ENCODE data around the gene RETREG1. TPM values are rescaled to one million over a fixed set of nuclear protein-coding genes. Genes with fewer than 3 reads are reported as not detected.

Gene RETREG1
- total and polyA plus RNA-seq, 2 of the 13 experiments (the other 11 are each of a cell fraction or from before 2014, with no cell fraction given) = 0.07 TPM; not detected in 1

- H3K4me3 ChIP-seq (replicated peaks in 1 of 3; ENCODE audit: insufficient read depth in 1 of 3, low read depth in 2 of 3, low read length in 3 of 3) = no peak overlapping the region
- in situ Hi-C loops (cut with HindIII; ENCODE audit: extremely low pct_ligation_motif_present, low pct_unique_long_range_greater_than_20kb) = loop anchor here (5.0 kb wide), 1 partner anchor 297 kb away; no protein-coding TSS in a partner anchor
- H3K27me3 ChIP-seq (ENCODE audit: control insufficient read depth in 1 of 2, insufficient read depth in 2 of 2, low read length in 2 of 2) = no peaks in the 10 kb centered on the region
- no peak overlapping the region for H3K4me2 ChIP-seq (ENCODE audit: low read depth, low read length)
- no peak overlapping the region for H2AFZ ChIP-seq (ENCODE audit: low read length)
- no TSS peak for BruUV-seq (replicated peaks)
- peaks cover 34% of the 10 kb centered on the region for H3K79me2 ChIP-seq (ENCODE audit: insufficient read depth, low read length)
- no peak overlapping the region for H3K27ac ChIP-seq (ENCODE audit: extremely low read length, insufficient read depth, low read length)
- no peak overlapping the region for H3K9ac ChIP-seq (ENCODE audit: insufficient read depth, low read depth, low read length)
- intact Hi-C loops (cut with micrococcal nuclease; ENCODE audit: unreplicated experiment) = no loop called here
- POLR2A ChIA-PET = no interaction called here
- H3K36me3 ChIP-seq (replicated peaks in 1 of 2; ENCODE audit: control insufficient read depth in 1 of 2, insufficient read depth in 2 of 2, low read length in 2 of 2) = peaks cover 21 to 72% of the 10 kb centered on the region in 2 experiments
- no peaks in the 10 kb centered on the region for H3K9me3 ChIP-seq (ENCODE audit: low read length)
- TF ChIP-seq IRX3 (CRISPR knock-in tag; IDR thresholded peaks at IDR 0.05; ENCODE audit: borderline replicate concordance, low read depth) (no peak), ZNF564 (CRISPR knock-in tag; IDR thresholded peaks at IDR 0.05) (no peak)
- TF ChIP-seq, protein P1, sequence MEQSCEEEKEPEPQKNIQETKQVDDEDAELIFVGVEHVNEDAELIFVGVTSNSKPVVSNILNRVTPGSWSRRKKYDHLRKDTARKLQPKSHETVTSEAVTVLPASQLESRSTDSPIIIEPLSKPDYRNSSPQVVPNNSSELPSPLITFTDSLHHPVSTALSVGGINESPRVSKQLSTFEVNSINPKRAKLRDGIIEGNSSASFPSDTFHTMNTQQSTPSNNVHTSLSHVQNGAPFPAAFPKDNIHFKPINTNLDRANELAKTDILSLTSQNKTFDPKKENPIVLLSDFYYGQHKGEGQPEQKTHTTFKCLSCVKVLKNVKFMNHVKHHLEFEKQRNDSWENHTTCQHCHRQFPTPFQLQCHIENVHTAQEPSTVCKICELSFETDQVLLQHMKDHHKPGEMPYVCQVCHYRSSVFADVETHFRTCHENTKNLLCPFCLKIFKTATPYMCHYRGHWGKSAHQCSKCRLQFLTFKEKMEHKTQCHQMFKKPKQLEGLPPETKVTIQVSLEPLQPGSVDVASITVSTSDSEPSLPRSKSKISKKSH (CRISPR knock-in tag; IDR thresholded peaks at IDR 0.05; ENCODE audit: borderline replicate concordance) = no peak
- TF ChIP-seq, protein P2, sequence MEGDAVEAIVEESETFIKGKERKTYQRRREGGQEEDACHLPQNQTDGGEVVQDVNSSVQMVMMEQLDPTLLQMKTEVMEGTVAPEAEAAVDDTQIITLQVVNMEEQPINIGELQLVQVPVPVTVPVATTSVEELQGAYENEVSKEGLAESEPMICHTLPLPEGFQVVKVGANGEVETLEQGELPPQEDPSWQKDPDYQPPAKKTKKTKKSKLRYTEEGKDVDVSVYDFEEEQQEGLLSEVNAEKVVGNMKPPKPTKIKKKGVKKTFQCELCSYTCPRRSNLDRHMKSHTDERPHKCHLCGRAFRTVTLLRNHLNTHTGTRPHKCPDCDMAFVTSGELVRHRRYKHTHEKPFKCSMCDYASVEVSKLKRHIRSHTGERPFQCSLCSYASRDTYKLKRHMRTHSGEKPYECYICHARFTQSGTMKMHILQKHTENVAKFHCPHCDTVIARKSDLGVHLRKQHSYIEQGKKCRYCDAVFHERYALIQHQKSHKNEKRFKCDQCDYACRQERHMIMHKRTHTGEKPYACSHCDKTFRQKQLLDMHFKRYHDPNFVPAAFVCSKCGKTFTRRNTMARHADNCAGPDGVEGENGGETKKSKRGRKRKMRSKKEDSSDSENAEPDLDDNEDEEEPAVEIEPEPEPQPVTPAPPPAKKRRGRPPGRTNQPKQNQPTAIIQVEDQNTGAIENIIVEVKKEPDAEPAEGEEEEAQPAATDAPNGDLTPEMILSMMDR (CRISPR knock-in tag; IDR thresholded peaks at IDR 0.05) = no peak
- TF ChIP-seq, protein P3, sequence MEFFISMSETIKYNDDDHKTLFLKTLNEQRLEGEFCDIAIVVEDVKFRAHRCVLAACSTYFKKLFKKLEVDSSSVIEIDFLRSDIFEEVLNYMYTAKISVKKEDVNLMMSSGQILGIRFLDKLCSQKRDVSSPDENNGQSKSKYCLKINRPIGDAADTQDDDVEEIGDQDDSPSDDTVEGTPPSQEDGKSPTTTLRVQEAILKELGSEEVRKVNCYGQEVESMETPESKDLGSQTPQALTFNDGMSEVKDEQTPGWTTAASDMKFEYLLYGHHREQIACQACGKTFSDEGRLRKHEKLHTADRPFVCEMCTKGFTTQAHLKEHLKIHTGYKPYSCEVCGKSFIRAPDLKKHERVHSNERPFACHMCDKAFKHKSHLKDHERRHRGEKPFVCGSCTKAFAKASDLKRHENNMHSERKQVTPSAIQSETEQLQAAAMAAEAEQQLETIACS (CRISPR knock-in tag; IDR thresholded peaks at IDR 0.05) = no peak
- FAIRE-seq (no peak), ATAC-seq (no peak), DNase-seq (ENCODE audit: low spot score) (no peak)
- peaks cover 34% of the 10 kb centered on the region for H3K4me1 ChIP-seq (ENCODE audit: insufficient read depth, low read length)
- peaks cover 14% of the 10 kb centered on the region for H4K20me1 ChIP-seq (ENCODE audit: insufficient read depth, low read length)
- CTCF ChIA-PET (ENCODE audit: low intra/inter-chr PET ratio, low total read pairs) = no interaction called here
Observed at GRCh38 chr5:16459451-16459850, 157.3 kb downstream of the RETREG1 start.

Data from HepG2 (cell line).